HG03575 (cell line): ENCODE data around the gene SERP1.
"Not testable (repeated sequence)": the region's sequence is repeated elsewhere in the genome, so short reads cannot be mapped to it uniquely, and the experiment has no call there.

Experiments used
- ATAC-seq: cut with Tn5 transposase; IDR thresholded peaks from one replicate; pipeline ENCODE4 v1.9.1; 2021; ENCODE audit not compliant: unreplicated experiment, insufficient number of reproducible peaks, low FRiP score; ENCODE audit errors: extremely low read depth

The SERP1 gene

DNA sequence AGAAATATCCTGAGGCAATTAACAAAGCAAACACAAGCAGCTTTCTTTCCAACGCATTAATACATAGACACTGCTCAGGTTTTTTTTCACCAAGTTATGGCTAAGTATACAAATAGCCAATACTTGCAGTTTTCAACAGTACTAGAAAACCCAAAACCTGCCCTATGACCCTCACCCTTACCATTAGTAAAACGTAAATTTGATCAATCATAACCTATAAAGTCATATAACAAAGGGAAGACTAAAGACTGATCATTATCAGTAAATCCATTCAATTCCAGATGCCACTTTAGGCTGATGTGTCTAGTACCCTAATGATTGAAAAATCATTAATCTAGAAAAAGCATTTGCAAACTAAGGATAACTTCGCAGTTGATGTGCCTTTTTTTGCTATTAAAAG is 3.2 kb downstream of the SERP1 start:
- ATAC-seq: no peak

DNA sequence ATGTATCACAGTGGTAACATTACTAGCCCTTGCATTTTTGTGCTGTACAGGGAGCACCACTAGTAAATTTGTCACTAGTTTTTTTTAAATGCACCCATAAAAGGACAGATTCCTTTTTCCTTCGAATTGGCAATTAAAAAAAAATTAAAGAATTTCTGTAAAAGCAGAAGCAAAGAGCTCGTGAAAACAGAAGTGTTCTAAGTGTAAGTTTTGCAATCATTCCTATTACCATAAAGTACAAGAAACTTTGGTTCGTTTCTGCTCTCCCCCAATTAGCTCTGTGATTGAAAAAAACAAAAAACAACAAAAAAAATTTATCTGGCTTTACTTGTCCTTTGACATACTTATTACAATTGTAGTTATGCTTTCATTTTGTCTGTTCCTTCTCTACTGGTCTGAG is 5.3 kb downstream of the SERP1 start:
- no peak for ATAC-seq

DNA sequence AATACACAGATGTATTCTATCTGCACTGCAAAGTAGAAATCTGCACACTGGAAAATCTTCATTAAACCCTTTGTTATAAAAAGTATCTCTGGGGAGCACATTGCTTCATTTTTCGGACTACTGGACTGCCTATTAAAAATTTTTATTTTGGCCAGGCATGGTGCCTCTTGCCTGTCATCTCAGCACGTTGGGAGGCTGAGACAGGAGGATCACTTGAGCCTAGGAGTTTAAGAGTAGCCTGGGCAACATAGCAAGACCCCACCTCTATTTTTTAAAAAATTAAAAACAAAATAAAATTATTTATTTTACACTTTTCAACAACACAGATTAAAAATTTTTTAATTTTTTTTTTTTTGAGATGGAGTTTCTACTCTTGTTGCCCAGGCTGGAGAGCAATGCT is 6.0 kb downstream of the SERP1 start:
- ATAC-seq: no peak

DNA sequence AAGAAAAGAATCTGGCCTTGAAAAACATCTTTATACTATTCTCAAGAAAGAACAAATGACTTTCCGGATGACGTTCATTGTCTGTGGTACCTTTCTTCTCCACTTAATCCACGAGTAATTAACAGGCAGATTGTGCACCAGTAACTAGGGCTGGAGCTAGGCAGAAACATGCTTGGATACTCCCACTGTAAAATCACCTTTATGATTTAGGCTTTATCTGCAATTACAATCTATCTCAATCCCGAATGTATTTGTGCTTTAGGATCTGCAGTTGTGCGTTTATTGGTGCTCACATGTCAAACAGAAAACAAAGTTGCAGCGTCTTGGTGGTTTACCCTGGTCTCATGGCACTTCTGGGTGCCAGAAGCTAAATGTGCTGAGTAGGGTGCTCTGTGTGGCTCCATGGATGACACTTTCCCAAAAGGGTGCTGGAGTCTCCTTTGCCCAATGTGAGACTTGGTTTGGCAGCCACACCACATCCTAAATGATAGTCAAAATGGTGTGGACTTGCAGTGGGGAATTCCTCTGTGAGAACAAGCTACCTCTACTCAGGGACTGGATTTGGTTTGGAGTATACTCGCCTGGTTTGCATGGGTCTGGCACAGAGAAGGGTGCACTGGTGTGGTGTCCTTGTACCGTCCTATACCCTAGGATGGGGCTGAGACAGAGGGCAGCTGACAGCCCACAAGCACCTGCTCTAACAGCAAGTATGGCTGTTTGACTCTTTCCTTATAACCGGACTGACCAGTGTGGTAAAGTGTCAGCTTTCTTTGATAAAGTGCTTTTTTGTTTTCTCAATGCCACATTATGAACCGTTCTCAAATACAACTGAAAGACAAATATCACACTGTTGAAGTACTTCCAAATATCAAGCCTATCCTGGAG is 7.7 kb downstream of the SERP1 start:
- no peak for ATAC-seq

DNA sequence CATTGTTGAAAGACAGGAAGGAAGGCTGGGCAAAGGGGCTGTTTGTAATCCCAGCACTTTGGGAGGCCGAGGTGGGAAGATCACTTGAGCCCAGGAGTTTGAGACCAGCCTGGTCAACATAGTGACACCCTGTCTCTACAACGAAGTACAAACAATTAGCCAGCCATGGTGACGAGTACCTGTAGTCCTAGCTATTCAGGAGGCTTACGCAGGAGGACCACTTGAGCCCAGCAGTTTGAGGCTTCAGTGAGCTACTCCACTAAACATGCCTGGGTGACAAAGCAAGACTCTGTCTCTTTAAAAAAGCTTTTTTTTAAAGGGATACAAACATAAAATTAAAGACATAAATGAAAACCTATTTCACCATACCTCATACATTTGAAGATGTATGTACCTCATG is 11.1 kb downstream of the SERP1 start:
- ATAC-seq: no peak

DNA sequence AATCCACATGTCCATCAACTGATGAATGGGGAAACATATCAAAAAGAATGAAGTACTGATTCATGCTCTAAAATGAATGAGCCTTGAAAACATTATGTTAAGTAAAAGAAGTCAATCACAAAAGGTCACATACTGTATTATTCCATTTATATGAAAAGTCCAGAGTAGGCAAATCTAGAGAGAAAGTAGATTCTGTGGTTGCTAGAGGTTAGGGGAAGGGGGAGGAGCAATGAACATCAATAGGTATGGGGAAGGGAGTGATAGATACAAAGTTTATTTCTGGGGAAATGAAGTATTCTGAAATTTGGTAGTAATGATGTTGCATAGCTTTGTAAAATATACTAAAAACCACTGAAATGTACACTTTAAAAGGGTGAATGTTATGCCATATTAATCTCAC is 14.5 kb downstream of the SERP1 start:
- no peak for ATAC-seq

DNA sequence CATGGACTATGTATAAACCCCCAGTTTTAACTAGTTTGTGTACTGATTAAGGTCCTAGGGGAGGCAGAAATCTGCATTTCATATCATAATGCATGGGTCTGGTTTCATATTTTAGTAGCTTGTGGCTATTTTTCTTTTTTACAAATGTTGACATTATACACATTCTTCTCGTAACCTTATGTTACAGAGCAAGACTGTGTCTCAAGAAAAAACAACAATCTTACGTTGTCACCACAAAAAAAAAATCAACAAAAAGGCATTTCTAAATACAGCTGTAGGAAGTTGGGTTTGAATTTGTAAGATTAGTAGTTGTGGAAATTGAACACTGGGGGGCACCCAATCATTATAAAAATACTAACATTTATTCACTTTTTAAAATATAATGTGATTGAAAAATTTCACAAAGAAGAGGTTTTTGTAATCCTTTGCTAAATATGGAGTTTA is 17.9 kb downstream of the SERP1 start:
- no peak for ATAC-seq

DNA sequence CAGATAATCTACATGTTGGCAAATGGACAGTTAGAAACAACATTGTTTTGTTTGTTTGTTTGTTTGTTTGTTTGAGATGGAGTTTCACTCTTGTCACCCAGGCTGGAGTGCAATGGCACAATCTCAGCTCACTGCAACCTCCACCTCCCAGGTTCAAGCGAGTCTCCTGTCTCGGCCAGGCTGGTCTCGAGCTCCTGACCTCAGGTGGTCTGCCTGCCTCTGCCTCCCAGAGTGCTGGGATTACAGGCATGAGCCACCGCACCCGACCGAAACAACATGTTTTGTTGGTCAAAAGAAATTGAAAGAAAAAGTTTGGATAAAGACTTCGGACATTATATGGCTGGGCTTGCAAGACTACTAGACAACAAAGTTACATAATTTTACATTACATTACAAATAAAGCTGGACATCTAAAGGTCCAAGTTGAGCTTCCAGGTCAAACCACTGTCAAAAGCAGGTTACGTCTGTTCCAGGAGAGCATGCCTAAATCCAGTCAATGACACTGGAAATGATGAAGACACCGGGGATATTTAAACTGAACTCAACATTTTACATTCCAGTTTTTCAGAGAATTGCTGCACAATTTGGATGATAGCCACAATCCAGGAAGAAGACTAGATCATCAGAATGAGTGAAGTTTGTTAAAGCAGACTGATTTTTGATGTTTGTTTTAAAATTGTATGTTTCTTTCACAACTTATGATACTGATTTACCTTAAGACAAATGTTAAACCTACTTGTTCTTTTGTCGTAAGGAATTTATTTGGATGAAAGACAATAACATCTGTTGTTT is 18.6 kb downstream of the SERP1 start:
- ATAC-seq: no peak

DNA sequence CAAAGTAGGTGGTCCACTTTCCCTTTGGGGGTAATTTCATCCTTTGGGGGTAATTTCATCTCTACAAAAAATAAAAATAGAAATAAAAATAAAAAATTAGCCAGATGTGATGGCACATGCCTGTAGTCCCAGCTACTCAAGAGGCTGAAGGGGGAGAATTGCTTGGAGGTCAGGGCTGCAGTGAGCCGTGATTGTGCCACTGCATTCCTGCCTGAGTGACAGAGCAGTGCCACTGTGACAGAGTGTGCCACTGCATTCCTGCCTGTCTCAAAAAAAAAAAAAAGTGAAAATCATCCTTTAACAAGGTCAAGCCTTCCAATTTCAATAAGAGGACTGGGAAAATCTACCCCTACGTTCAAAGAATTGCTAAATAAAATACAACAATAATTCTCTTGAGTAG is 22.8 kb downstream of the SERP1 start:
- no peak for ATAC-seq

DNA sequence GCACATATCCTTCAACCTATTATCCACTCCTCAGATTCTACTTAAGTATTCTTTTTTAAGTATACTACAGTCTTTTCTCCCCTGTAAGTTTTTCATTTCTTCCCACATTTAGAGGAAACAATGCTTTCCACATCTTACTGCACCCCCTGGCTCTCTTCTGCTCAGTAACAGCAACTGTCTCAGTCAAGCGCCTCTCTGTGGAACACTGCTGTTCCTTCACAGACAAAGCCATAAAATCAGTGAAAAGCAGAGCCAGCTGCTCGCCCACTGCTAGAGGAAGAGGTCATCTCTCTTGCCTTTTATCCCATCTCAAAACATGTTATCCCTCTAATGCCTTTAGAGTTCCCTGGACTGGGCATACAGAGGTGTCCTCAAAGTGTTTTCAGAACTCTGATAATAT is 24.8 kb downstream of the SERP1 start:
- ATAC-seq: no peak

DNA sequence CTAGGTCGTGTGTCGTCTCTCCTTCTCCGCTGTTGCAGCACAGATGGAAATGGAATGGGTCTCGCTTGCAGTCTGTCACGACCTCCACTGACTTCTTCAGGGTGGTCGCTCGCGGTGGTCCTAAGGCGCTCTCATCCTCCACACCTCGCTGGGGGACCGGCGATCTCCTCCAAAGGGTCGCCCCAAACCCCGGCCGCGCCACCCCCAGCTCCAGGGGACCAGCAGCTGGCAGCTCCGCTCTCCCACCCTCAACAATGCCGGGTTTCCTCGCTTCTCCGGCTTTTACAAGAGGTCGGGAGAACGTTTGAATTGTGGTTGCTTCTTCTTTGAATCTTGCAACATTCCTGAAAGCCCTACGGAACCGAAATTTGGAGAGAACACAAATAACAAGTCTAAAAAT is 25.9 kb downstream of the SERP1 start:
- ATAC-seq: no peak

DNA sequence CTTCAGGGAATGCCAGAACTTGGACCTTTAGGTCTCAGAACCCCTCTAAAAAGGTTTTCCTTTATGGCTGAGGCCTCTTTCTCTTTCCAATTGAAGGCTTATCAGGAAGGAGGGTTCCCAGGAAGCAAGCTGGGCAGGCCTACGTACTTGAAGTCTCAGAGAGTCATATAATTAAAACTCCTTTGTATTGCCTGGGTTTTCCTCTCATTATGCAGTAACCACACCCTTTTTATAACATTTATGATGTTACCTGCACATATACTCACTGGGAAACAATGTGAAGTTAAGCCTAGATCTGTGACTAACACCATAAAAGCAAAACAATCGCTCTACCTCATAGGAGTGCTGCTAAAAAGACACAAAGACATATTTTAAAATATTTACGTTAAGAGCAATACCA is 27.3 kb downstream of the SERP1 start:
- no peak for ATAC-seq

DNA sequence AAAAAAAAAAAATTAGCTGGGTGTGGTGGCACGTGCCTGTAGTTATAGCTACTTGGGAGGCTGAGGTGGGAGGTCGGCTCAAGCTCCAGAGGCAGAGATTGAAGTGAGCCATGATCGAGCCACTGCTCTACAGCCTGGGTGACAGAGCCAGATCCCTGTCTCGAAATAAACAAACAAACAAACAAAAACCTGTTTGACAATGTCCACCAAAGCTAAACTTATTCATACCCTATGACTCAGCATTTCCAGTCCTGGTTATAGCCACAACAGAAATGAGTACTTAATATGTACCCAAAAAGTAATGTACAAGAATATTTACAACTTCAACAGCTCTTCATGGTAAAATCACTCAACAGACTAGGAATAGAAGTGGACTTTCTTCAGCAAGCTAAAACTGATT is 31.1 kb downstream of the SERP1 start:
- ATAC-seq: no peak

DNA sequence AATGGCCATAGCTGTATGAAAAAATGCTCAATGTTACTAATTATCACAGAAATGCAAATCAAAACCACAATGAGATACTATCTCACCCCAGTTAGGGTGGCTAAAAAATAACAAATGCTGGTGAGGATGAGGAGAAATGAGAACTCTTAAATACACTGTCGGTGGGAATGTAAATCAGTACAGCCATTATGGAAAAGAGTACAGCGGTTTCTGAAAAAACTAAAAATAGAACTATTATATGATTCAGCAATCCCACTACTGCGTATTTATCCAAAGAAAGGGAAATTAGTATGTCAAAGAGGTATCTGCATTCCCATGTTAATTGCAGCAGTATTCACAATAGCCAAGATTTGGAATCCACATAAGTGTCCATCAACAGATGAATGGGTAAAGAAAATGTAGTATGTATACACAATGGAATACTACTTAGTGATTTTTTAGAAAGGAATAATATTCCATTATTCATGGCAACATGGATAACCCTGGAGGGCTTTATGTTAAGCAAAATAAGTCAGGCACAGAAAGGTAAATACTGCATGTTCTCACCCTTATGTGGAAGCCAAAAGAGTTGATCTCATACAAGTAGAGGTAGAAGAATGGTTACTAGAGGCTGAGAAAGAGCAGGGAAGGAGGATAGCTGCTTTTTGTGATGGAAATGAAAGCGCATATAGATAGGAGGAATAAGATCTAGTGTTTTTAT is 35.0 kb downstream of the SERP1 start:
- ATAC-seq: no peak

DNA sequence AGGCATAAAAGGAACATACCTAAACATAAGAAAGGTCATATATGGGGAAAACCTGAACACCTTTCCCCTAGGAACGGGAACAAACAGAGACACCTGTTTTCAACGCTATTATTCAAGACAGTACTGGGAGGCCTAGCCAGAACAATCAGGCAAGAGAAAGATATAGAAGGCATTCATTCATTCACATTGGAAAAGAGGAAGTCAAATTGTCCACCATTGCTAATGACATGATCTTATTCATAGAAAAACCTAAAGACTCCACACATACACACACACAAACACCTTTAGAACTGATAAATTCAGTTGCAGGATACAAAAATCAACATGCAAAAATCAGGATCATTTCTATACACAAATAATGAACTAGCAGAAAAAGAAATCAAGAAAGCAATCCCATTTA is 36.5 kb downstream of the SERP1 start:
- ATAC-seq: no peak

DNA sequence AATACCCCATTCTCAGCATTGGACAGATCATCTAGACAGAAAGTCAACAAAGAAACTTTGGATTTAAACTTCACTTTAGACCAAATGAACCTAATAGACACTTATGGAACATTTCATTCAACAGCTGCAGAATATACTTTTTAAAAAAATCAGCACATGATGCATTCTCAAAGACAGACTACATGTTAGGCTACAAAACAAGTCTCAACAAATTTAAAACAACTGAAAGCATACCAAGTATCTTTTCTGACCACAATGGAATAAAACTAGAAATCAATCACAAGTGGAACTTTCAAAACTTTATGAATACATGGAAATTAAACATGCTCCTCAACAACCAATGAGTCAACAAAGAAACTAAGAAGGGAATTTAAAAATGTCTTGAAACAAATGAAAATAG is 37.9 kb downstream of the SERP1 start:
- ATAC-seq: no peak

DNA sequence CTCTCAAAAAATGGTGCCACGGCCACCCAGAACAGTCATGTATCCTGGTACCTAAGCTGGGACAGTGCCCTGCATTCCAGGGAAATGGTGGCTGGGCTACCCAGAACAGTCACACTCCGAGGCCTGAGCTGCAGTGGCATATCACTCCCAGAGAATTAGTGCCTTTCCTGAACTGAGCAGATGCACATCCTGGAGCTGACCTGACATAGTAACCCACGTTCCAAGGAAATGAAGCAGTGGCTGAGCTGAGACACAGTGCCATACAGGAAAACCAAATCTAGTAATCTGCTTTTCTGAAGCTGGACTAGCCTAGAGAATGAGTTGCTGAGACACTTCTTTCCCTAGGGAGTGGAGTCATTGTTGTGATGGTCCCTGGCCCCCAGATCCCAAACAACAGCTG is 41.8 kb downstream of the SERP1 start:
- ATAC-seq: no peak

DNA sequence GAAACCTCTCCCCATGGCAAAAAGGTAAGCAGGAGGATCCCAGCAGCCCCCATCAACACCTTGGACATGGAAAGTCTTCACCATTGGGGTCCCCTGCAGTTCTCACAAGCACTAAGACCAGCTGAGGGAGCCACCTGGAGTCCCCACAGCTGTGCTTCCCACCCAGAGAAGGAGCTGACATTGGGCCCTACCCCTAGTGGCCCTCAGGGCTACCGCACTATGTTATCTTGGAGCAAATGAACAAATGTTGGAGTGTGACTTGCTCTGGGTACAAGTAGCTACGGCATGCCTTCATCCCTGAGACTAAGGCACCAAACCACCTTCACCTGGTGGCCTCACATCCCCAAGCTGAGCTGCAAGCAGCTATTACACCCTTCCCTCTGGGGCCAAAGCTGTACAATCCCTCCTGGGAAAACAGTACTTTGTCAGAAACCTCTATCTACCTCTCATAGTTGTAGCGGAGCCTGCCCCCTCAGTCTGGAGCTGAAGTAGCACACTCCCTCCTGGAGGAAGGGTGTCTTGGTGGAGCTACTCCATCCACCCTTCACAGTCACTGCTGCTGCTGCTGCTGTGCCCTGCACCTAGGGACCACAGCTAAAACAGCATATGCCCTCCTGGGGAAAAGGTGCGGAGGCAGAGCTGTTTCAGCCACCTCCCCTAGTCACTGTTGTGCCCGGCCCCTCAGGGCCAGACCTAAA is 42.7 kb downstream of the SERP1 start:
- ATAC-seq: no peak

DNA sequence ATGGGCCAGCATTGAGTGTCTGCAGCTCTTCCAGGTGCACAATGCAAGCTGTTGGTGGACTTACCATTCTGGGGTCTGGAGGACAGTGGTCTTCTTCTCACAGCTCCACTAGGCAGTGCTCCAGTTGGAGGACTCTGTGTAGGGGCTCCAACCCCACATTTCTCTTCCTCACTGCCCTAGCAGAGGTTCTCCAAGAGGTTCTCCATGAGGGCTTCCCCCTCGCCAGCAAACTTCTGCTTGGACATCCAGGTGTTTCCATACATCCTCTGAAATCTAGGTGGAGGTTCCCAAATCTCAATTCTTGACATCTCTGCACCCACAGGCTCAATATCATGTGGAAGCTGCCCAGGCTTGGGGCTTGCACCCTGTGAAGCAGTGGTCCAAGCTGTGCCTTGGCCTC is 45.3 kb downstream of the SERP1 start:
- not testable (repeated sequence) for ATAC-seq
